HepG2 (cell line): Measurements from ENCODE around the gene LYG2. TPM values are rescaled to one million over a fixed set of nuclear protein-coding genes. Genes with fewer than 3 reads are reported as not detected.

ENCODE experiments used
- ATAC-seq: fragments of 200-7000 bp; cut with Tn5 transposase; 3 replicates; pipeline ENCODE4 v1.9.1; 2020; ENCODE audit warnings: mild to moderate bottlenecking, moderate library complexity
- BruUV-seq: library from RNA; stranded (reverse); fragments of 400-500 nt; replicated peaks from 2 replicates; lab custom pipeline; 2021; lab: Mats Ljungman, UMichigan
- CTCF ChIA-PET: fragments of 300-600 bp; formaldehyde crosslinking; extraction: SDS; loops from one replicate; lab custom pipeline; 2021; ENCODE audit warnings: low total read pairs, inconsistent platforms, low intra/inter-chr PET ratio; lab: Yijun Ruan, JAX
- POLR2A ChIA-PET: fragments of 350-600 bp; sonication (Branson Sonifier 250); formaldehyde crosslinking; loops from one replicate; lab custom pipeline; 2020; ENCODE audit warnings: antibody characterized with exemption, inconsistent platforms; lab: Yijun Ruan, JAX
- DNase-seq: peaks from one replicate; pipeline ENCODE4 v3.0.0-alpha.2; 2015; ENCODE audit warnings: low spot score
- FAIRE-seq: peaks from 3 replicates; lab custom pipeline; 2011; peaks lifted over from hg19 to GRCh38; lab: Jason Lieb, UNC
- H2AFZ ChIP-seq: one replicate; pipeline ENCODE4 v1.6.1; 2011; ENCODE audit warnings: low read length, inconsistent platforms
- H3K27ac ChIP-seq: fragments of 300-600 bp; 3 replicates; pipeline ENCODE4 v1.8.0; 2011; ENCODE audit warnings: mixed run types, mild to moderate bottlenecking, mixed read lengths, low read length, inconsistent platforms; ENCODE audit not compliant: insufficient read depth; ENCODE audit errors: extremely low read length
- H3K27me3 ChIP-seq, 2 experiments: fragments of 200-600 bp in 1 of 2; 2 replicates in 1 of 2; 3 replicates in 1 of 2; pipeline versions ENCODE4 v1.6.0 to v1.8.0; 2011; ENCODE audit warnings: low read length in 2 of 2, mild to moderate bottlenecking in 2 of 2, moderate library complexity in 2 of 2, inconsistent platforms in 1 of 2; ENCODE audit not compliant: insufficient read depth in 2 of 2, control insufficient read depth in 1 of 2
- H3K36me3 ChIP-seq, 2 experiments: fragments of 200-600 bp in 1 of 2; replicated peaks in 1 of 2; 2 replicates in 1 of 2; 3 replicates in 1 of 2; pipeline versions ENCODE4 v1.5.1 to v1.8.0; 2011; ENCODE audit warnings: low read length in 2 of 2, inconsistent platforms in 1 of 2; ENCODE audit not compliant: insufficient read depth in 2 of 2, control insufficient read depth in 1 of 2
- H3K4me1 ChIP-seq: 2 replicates; pipeline ENCODE4 v1.5.1; 2012; ENCODE audit warnings: low read length, inconsistent platforms; ENCODE audit not compliant: insufficient read depth
- H3K4me2 ChIP-seq: 2 replicates; pipeline ENCODE4 v1.6.0; 2011; ENCODE audit warnings: low read depth, low read length, inconsistent platforms
- H3K4me3 ChIP-seq, 3 experiments: fragments of 200-600 bp in 1 of 3; sonication (generic), shearing (Covaris generic) in 1 of 3; replicated peaks in 1 of 3; 2 replicates each; pipeline ENCODE4 v1.5.1; 2011 to 2016; ENCODE audit warnings: low read length in 3 of 3, inconsistent platforms in 2 of 3, low read depth in 2 of 3, mild to moderate bottlenecking in 2 of 3, control low read depth in 1 of 3, mixed read lengths in 1 of 3; ENCODE audit not compliant: insufficient read depth in 1 of 3
- H3K79me2 ChIP-seq: one replicate; pipeline ENCODE4 v1.6.1; 2011; ENCODE audit warnings: low read length, inconsistent platforms; ENCODE audit not compliant: insufficient read depth
- H3K9ac ChIP-seq: 2 replicates; pipeline ENCODE4 v1.6.0; 2011; ENCODE audit warnings: mild to moderate bottlenecking, low read depth, low read length, inconsistent platforms; ENCODE audit not compliant: insufficient read depth
- H3K9me3 ChIP-seq: 2 replicates; pipeline ENCODE4 v1.5.1; 2012; ENCODE audit warnings: mild to moderate bottlenecking, low read length
- H4K20me1 ChIP-seq: 2 replicates; pipeline ENCODE4 v1.6.0; 2011; ENCODE audit warnings: inconsistent platforms, mild to moderate bottlenecking, low read length, moderate library complexity; ENCODE audit not compliant: insufficient read depth
- CEBPG ChIP-seq: IDR thresholded peaks from 2 replicates; pipeline ENCODE4 v1.6.1; 2016
- DPF2 ChIP-seq: sonication (generic); formaldehyde crosslinking; IDR thresholded peaks from 2 replicates; pipeline ENCODE4 v1.4.0; 2020; ENCODE audit warnings: mild to moderate bottlenecking, low read depth, missing genetic modification reagents, borderline replicate concordance
- E2F1 ChIP-seq: sonication (generic); formaldehyde crosslinking; IDR thresholded peaks from 2 replicates; pipeline ENCODE4 v1.5.0; 2020; ENCODE audit warnings: missing genetic modification reagents
- ELF1 ChIP-seq: sonication (generic); formaldehyde crosslinking; IDR thresholded peaks from 2 replicates; pipeline ENCODE4 v1.4.0; 2020; ENCODE audit warnings: missing genetic modification reagents
- ELF3 ChIP-seq: IDR thresholded peaks from 2 replicates; pipeline ENCODE4 v1.6.1; 2016; ENCODE audit warnings: missing genetic modification reagents, missing compliant biosample characterization
- EP300 ChIP-seq, 3 experiments: sonication (generic) in 1 of 3; formaldehyde crosslinking in 1 of 3; IDR thresholded peaks; 2 replicates each; pipeline versions ENCODE4 v1.5.1 to v1.6.1; 2011 to 2020; ENCODE audit warnings: low read depth in 2 of 3, low read length in 2 of 3, borderline replicate concordance in 1 of 3, improper control_type of control experiment in 1 of 3, mild to moderate bottlenecking in 1 of 3, missing genetic modification reagents in 1 of 3, moderate library complexity in 1 of 3
- FOXJ3 ChIP-seq: sonication (generic); formaldehyde crosslinking; IDR thresholded peaks from 2 replicates; pipeline ENCODE4 v1.4.0; 2020; ENCODE audit warnings: missing genetic modification reagents, mild to moderate bottlenecking, borderline replicate concordance
- ISL2 ChIP-seq: sonication (generic); formaldehyde crosslinking; IDR thresholded peaks from 2 replicates; pipeline ENCODE4 v1.5.0; 2020; ENCODE audit warnings: missing genetic modification reagents
- KLF16 ChIP-seq, 2 experiments: sonication (generic) in 1 of 2; formaldehyde crosslinking in 1 of 2; IDR thresholded peaks; 2 replicates each; pipeline versions ENCODE4 v1.6.1 to v1.8.0; 2016 to 2023; ENCODE audit warnings: missing genetic modification reagents in 2 of 2, missing compliant biosample characterization in 1 of 2
- KLF6 ChIP-seq: IDR thresholded peaks from 2 replicates; pipeline ENCODE4 v1.8.0; 2016; ENCODE audit warnings: missing biosample characterization, missing genetic modification reagents
- ZMYM2 ChIP-seq: sonication (generic); formaldehyde crosslinking; IDR thresholded peaks from 2 replicates; pipeline ENCODE4 v1.8.0; 2022; ENCODE audit warnings: mild to moderate bottlenecking, missing genetic modification reagents
- ZNF142 ChIP-seq: sonication (generic); formaldehyde crosslinking; IDR thresholded peaks from 2 replicates; pipeline ENCODE4 v1.4.0; 2020; ENCODE audit warnings: missing genetic modification reagents
- ZNF451 ChIP-seq: sonication (generic); formaldehyde crosslinking; IDR thresholded peaks from 2 replicates; pipeline ENCODE4 v1.5.0; 2020; ENCODE audit warnings: mild to moderate bottlenecking, missing genetic modification reagents
- ZNF761 ChIP-seq: sonication (generic); formaldehyde crosslinking; conservative IDR thresholded peaks from 2 replicates; pipeline ENCODE4 v1.4.0; 2020; ENCODE audit warnings: mild to moderate bottlenecking, missing genetic modification reagents
- in situ Hi-C: cut with HindIII; loops from 2 replicates; pipeline ENCODE4 v1.10.0; 2017; ENCODE audit warnings: low pct_unique_long_range_greater_than_20kb; ENCODE audit not compliant: extremely low pct_ligation_motif_present
- intact Hi-C: fragments of 100-400 bp; cut with micrococcal nuclease; formaldehyde crosslinking; loops from one replicate; pipeline ENCODE4 v1.10.0; 2022; ENCODE audit not compliant: unreplicated experiment
- polyA plus RNA-seq, 8 experiments: library from polyadenylated mRNA; depleted of rRNA in 3 of 8; stranded (reverse) in 7 of 8; unstranded in 1 of 8; fragments of >200 nt; fragmentation: Illumina TruSeq in 4 of 8; extraction: Trizol in 4 of 8; gene quantifications; 2 replicates each; pipeline versions ENCODE4 v1.2.1 to v1.2.3, GENCODE V29; 2011 to 2016; ENCODE audit warnings: low read depth in 4 of 8, missing spikeins in 1 of 8, mixed read lengths in 1 of 8; ENCODE audit not compliant: insufficient read depth in 1 of 8
- total RNA-seq, 5 experiments: library from RNA; depleted of rRNA; stranded (reverse); fragments of >200 nt; fragmentation: Illumina TruSeq; extraction: Trizol; gene quantifications; 2 replicates each; pipeline ENCODE4 v1.2.3, GENCODE V29; 2016; ENCODE audit warnings: low read depth in 1 of 5
- TF ChIP-seq, protein P1 (sequence below): sonication (generic); formaldehyde crosslinking; conservative IDR thresholded peaks from 2 replicates; pipeline ENCODE4 v1.8.0; 2022; ENCODE audit warnings: low read depth, missing genetic modification reagents

The LYG2 gene
- total and polyA plus RNA-seq, 2 of the 13 experiments (the other 11 are each of a cell fraction or from before 2014, with no cell fraction given), result 0.15 to 0.18 TPM

- H3K4me1 ChIP-seq, result peaks cover 40% of the 10 kb centered on the region
- ATAC-seq (no peak), DNase-seq (peak; percentile 26), FAIRE-seq (peak; percentile 40)
- POLR2A ChIA-PET, result interaction anchor here (1.7 to 3.4 kb wide), 2 partner anchors 57 to 139 kb away, joined by 7 to 22 read pairs; partner anchors contain the start of genes C2orf15, EIF5B and TXNDC9
- CTCF ChIA-PET, result no interaction called here
- H3K79me2 ChIP-seq, result no peaks in the 10 kb centered on the region
- in situ Hi-C loops (no loop called here), intact Hi-C loops (loop anchor here (1.0 to 2.0 kb wide), 2 partner anchors 57 to 99 kb away; partner anchors contain the start of genes EIF5B, MITD1 and MRPL30)
- no peak overlapping the region for H3K27ac ChIP-seq
- no peak overlapping the region for H3K4me3 ChIP-seq
- no peaks in the 10 kb centered on the region for H4K20me1 ChIP-seq
- H3K9me3 ChIP-seq, result peaks cover 10% of the 10 kb centered on the region
- H3K27me3 ChIP-seq, result no peaks in the 10 kb centered on the region
- H3K9ac ChIP-seq, result no peak overlapping the region
- no peaks in the 10 kb centered on the region for H3K36me3 ChIP-seq
- no TSS peak for BruUV-seq
- H2AFZ ChIP-seq, result no peak overlapping the region
- H3K4me2 ChIP-seq, result no peak overlapping the region
- TF ChIP-seq ELF3, result 0 out of 2 replicates have a peak, but pooled peaks have one; percentile 22
- peak; percentile 42 for TF ChIP-seq ISL2 (CRISPR knock-in tag)
- no peak for TF ChIP-seq E2F1
- TF ChIP-seq EP300 (IDR thresholded peaks at IDR 0.05; ENCODE audit: low read depth in 2 of 2, low read length in 2 of 2), result 0 out of 4 replicates have a peak, but pooled peaks of 1 of the 2 experiments have one; percentile 26
- no peak for TF ChIP-seq EP300 (CRISPR knock-in tag; IDR thresholded peaks at IDR 0.05; ENCODE audit: borderline replicate concordance)
- peak; percentile 68 for TF ChIP-seq CEBPG
- no peak for TF ChIP-seq ZNF142
- TF ChIP-seq ZMYM2, result peak; percentile 50; the same call in 1 of the 2 replicates
- peak; percentile 28; the same call in 1 of the 2 replicates for TF ChIP-seq FOXJ3 (CRISPR knock-in tag)
- TF ChIP-seq, protein P1, sequence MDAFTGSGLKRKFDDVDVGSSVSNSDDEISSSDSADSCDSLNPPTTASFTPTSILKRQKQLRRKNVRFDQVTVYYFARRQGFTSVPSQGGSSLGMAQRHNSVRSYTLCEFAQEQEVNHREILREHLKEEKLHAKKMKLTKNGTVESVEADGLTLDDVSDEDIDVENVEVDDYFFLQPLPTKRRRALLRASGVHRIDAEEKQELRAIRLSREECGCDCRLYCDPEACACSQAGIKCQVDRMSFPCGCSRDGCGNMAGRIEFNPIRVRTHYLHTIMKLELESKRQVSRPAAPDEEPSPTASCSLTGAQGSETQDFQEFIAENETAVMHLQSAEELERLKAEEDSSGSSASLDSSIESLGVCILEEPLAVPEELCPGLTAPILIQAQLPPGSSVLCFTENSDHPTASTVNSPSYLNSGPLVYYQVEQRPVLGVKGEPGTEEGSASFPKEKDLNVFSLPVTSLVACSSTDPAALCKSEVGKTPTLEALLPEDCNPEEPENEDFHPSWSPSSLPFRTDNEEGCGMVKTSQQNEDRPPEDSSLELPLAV (CRISPR knock-in tag), result no peak
- no peak for TF ChIP-seq DPF2
- TF ChIP-seq ZNF451 (CRISPR knock-in tag), result no peak
- TF ChIP-seq ELF1 (CRISPR knock-in tag), result no peak
- TF ChIP-seq ZNF761 (CRISPR knock-in tag), result no peak
- peak; percentile 24; the same call in 1 of the 2 replicates for TF ChIP-seq KLF6 (CRISPR knock-in tag)
- TF ChIP-seq KLF16 (CRISPR knock-in tag; IDR thresholded peaks at IDR 0.05), result 0 out of 4 replicates have a peak, but pooled peaks of 1 of the 2 experiments have one; percentile 20
These were observed 24.7 kb upstream of the LYG2 start for GRCh38 chr2:99279969-99280695.
